ENCODE measurements around the gene SLC9A2.

Gene SLC9A2

GRCh38 chr2:102678442-102678841 lies 59.1 kb downstream of the SLC9A2 start:
- no peak for DNase-seq (ENCODE audit: low read depth)
- TF ChIP-seq CTCF (conservative IDR thresholded peaks at IDR 0.05; ENCODE audit: low read depth, low read length), result no peak
- no peak overlapping the region for H3K4me3 ChIP-seq (ENCODE audit: low read depth, low read length)

- TF ChIP-seq CTCF (conservative IDR thresholded peaks at IDR 0.05; ENCODE audit: low read depth, low read length), result no peak
- H3K4me3 ChIP-seq (ENCODE audit: low read depth, low read length), result no peak overlapping the region
- no peak for DNase-seq (ENCODE audit: low read depth)
Observed at GRCh38 chr2:102686479-102687439, 67.4 kb downstream of the SLC9A2 start.

GRCh38 chr2:102690012-102690411 lies 70.7 kb downstream of the SLC9A2 start:
- DNase-seq (ENCODE audit: low read depth), result no peak
- no peak for TF ChIP-seq CTCF (conservative IDR thresholded peaks at IDR 0.05; ENCODE audit: low read depth, low read length)
- H3K4me3 ChIP-seq (ENCODE audit: low read depth, low read length), result no peak overlapping the region

GRCh38 chr2:102696463-102696862 lies 77.1 kb downstream of the SLC9A2 start:
- TF ChIP-seq CTCF (conservative IDR thresholded peaks at IDR 0.05; ENCODE audit: low read depth, low read length), result no peak
- no peak overlapping the region for H3K4me3 ChIP-seq (ENCODE audit: low read depth, low read length)
- no peak for DNase-seq (ENCODE audit: low read depth)

- no peak for DNase-seq (ENCODE audit: low read depth)
- H3K4me3 ChIP-seq (ENCODE audit: low read depth, low read length), result no peak overlapping the region
- no peak for TF ChIP-seq CTCF (conservative IDR thresholded peaks at IDR 0.05; ENCODE audit: low read depth, low read length)
Observed at GRCh38 chr2:102698369-102699111, 79.2 kb downstream of the SLC9A2 start.

GRCh38 chr2:102703305-102703704 lies 84.0 kb downstream of the SLC9A2 start:
- no peak for DNase-seq (ENCODE audit: low read depth)
- TF ChIP-seq CTCF (conservative IDR thresholded peaks at IDR 0.05; ENCODE audit: low read depth, low read length), result no peak
- H3K4me3 ChIP-seq (ENCODE audit: low read depth, low read length), result no peak overlapping the region
